CD4-positive, alpha-beta T cell (primary cell): ENCODE measurements around the gene OR2F2. TPM values are rescaled to one million over a fixed set of nuclear protein-coding genes. Genes with fewer than 3 reads are reported as not detected.
A peak's percentile ranks its signal among the peaks of the same experiment; 100 is the strongest.

Source experiments
- ATAC-seq: fragments of 200-7000 bp; cut with Tn5 transposase; one replicate; pipeline ENCODE4 v1.10.0; 2022; ENCODE audit warnings: mild to moderate bottlenecking; ENCODE audit not compliant: poor library complexity
- CTCF ChIA-PET: fragments of 350-600 bp; sonication (Branson Sonifier 250); formaldehyde crosslinking; loops from one replicate; lab custom pipeline; 2021; ENCODE audit warnings: antibody characterized with exemption, inconsistent platforms; lab: Charles Lee
- POLR2A ChIA-PET: fragments of 350-600 bp; sonication (Branson Sonifier 250); formaldehyde crosslinking; loops from one replicate; lab custom pipeline; 2021; ENCODE audit warnings: antibody characterized with exemption, inconsistent platforms; lab: Charles Lee
- DNase-seq, 14 experiments: peaks; one replicate each; pipeline ENCODE4 v3.0.0-alpha.2; 2013 to 2020; ENCODE audit warnings: mixed read lengths in 2 of 14
- H3K27ac ChIP-seq, 2 donors: one replicate each; pipeline versions ENCODE4 v1.5.1 to v1.7.0; 2013; ENCODE audit warnings: low read length in 2 of 2, low read depth in 1 of 2, mild to moderate bottlenecking in 1 of 2
- H3K27me3 ChIP-seq, 2 experiments: 1 replicate in 1 of 2; 2 replicates in 1 of 2; pipeline versions ENCODE4 v1.6.1 to v1.7.0; 2013; ENCODE audit warnings: low read length in 2 of 2, control low read depth in 1 of 2, mild to moderate bottlenecking in 1 of 2, moderate library complexity in 1 of 2; ENCODE audit not compliant: insufficient read depth in 2 of 2, control insufficient read depth in 1 of 2
- H3K36me3 ChIP-seq: one replicate; pipeline ENCODE4 v1.6.1; 2013; ENCODE audit warnings: low read length, control low read depth; ENCODE audit not compliant: insufficient read depth
- H3K4me1 ChIP-seq: one replicate; pipeline ENCODE4 v1.6.1; 2013; ENCODE audit warnings: low read length, control low read depth; ENCODE audit not compliant: insufficient read depth
- H3K4me3 ChIP-seq: one replicate; pipeline ENCODE4 v1.5.1; 2013; ENCODE audit warnings: mild to moderate bottlenecking, low read length, moderate library complexity
- H3K9me3 ChIP-seq, 2 experiments: 1 replicate in 1 of 2; 2 replicates in 1 of 2; pipeline versions ENCODE4 v1.6.1 to v1.7.0; 2013; ENCODE audit warnings: low read length in 2 of 2, mild to moderate bottlenecking in 2 of 2, control low read depth in 1 of 2, moderate library complexity in 1 of 2; ENCODE audit not compliant: control insufficient read depth in 1 of 2, insufficient read depth in 1 of 2
- H3K27ac Mint-ChIP-seq: one replicate; pipeline ENCODE4 v1.8.0; 2020; ENCODE audit warnings: mixed read lengths
- H3K27me3 Mint-ChIP-seq: one replicate; pipeline ENCODE4 v1.8.0; 2021; ENCODE audit warnings: mixed read lengths
- H3K36me3 Mint-ChIP-seq: one replicate; pipeline ENCODE4 v1.8.0; 2021; ENCODE audit warnings: low read depth, mixed read lengths
- H3K4me1 Mint-ChIP-seq: one replicate; pipeline ENCODE4 v1.8.0; 2021; ENCODE audit warnings: low read depth, mixed read lengths
- H3K4me3 Mint-ChIP-seq: one replicate; pipeline ENCODE4 v1.8.0; 2020; ENCODE audit warnings: mild to moderate bottlenecking, mixed read lengths
- H3K9me3 Mint-ChIP-seq: one replicate; pipeline ENCODE4 v1.8.0; 2020; ENCODE audit warnings: mixed read lengths
- intact Hi-C, 2 experiments: fragments of 100-400 bp; cut with DNase I in 1 of 2; cut with micrococcal nuclease in 1 of 2; formaldehyde crosslinking; loops; one replicate each; pipeline versions ENCODE4 v1.15.1 to v1.9.0; 2023 to 2025; cut with DNase I, micrococcal nuclease
- total RNA-seq, 174 experiments: library from RNA in 2 of 174; stranded (reverse) in 2 of 174; gene quantifications; one replicate each; pipeline ENCODE4 v1.2.3 and lab custom pipeline; 2021 to 2026
- TF ChIP-seq, protein P1 (sequence below): fragments of 200-600 bp; IDR thresholded peaks from one replicate; pipeline ENCODE4 v1.8.0; 2022; ENCODE audit warnings: antibody characterized with exemption, mild to moderate bottlenecking

OR2F2 gene
- total RNA-seq, 2 experiments from 2014 or later: not detected

DNA sequence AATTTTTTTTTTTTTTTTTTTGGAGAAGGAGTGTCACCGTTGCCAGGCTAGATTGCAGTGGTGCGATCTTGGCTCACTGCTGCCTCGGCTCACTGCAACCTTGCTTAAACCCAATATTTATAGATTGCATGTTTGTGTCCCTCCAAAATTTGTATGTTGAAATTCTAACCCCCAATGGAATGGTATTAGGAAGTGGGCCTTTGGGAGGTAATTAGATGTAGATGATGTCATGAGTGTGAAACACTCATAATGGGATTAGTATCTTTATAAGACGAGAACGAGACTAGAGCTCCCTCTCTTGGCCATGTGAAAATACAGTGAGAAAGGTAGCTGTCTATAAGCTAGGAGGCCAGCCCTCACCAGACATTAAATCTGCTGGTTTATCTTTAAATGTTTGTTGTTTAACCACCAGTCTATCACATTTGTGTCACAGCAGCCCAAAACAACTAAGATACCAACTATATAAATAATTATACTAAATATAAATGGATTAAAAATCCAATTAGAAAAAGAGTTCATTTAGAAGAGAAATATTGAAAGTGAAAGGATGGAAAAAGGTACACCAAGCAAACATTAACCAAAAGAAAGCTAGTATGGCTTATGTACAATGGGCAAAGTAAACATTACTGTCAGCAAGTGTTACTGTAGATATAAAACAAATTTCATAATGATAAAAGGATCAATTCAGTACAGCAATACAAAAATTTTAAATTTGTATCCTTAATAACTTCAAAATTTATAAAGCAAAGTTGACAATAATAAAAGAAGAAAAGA is 42.3 kb upstream of the OR2F2 start:
- Histone ChIP-seq H3K27me3 (peaks cover 0 to 1% of the 10 kb centered on the region in 2 experiments), H3K9me3 (peaks cover 0 to 5% of the 10 kb centered on the region in 2 experiments), H3K4me1 (no peaks in the 10 kb centered on the region), H3K36me3 (no peaks in the 10 kb centered on the region), H3K27ac (no peak overlapping the region), H3K4me3 (no peak overlapping the region)
- Mint-ChIP-seq H3K27me3 (peaks cover 23% of the 10 kb centered on the region), H3K4me3 (no peak overlapping the region), H3K9me3 (peaks cover 8% of the 10 kb centered on the region), H3K4me1 (peaks cover 4% of the 10 kb centered on the region), H3K36me3 (peaks cover 36% of the 10 kb centered on the region), H3K27ac (no peak overlapping the region)
- intact Hi-C loops: loop anchor here in 1 of 2 experiments (2.0 kb wide), 1 partner anchor 14 kb away; no protein-coding TSS in a partner anchor
- DNase-seq: peak in 3 of 14 experiments; percentile 53 to 64 (median 54)
- peak; percentile 68 for ATAC-seq
- ChIA-PET CTCF (interaction anchor here (2.8 kb wide), 1 partner anchor 9 kb away, joined by 12 read pairs; the partner anchor contains the start of gene TCAF1), POLR2A (no interaction called here)
- TF ChIP-seq, protein P1, sequence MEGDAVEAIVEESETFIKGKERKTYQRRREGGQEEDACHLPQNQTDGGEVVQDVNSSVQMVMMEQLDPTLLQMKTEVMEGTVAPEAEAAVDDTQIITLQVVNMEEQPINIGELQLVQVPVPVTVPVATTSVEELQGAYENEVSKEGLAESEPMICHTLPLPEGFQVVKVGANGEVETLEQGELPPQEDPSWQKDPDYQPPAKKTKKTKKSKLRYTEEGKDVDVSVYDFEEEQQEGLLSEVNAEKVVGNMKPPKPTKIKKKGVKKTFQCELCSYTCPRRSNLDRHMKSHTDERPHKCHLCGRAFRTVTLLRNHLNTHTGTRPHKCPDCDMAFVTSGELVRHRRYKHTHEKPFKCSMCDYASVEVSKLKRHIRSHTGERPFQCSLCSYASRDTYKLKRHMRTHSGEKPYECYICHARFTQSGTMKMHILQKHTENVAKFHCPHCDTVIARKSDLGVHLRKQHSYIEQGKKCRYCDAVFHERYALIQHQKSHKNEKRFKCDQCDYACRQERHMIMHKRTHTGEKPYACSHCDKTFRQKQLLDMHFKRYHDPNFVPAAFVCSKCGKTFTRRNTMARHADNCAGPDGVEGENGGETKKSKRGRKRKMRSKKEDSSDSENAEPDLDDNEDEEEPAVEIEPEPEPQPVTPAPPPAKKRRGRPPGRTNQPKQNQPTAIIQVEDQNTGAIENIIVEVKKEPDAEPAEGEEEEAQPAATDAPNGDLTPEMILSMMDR: peak; percentile 12

DNA sequence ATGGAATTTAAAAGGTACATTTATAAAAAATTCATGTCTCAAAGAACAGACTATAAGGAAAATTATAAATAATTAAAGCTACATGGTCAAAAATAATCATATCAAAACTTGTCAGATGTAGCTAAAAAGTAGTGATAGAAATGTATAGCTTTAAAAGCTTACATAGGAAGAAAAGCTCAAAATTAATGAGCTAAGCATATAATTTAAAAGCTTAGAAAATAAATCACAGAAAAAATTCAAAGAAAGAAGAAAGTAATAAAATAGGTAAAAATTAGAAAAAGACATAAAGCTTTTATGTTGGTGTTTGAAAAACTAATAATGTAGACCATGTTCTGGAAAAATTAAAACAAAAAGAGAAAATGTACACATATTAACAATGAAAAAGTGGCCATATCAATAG is 38.4 kb upstream of the OR2F2 start:
- H3K9me3 ChIP-seq: no peaks in the 10 kb centered on the region
- Mint-ChIP-seq H3K27ac (no peak overlapping the region), H3K4me3 (no peak overlapping the region), H3K9me3 (peaks cover 4% of the 10 kb centered on the region), H3K4me1 (peaks cover 37% of the 10 kb centered on the region), H3K36me3 (peaks cover 8% of the 10 kb centered on the region), H3K27me3 (no peaks in the 10 kb centered on the region)
- TF ChIP-seq, protein P1: no peak
- ChIA-PET POLR2A (no interaction called here), CTCF (no interaction called here)
- intact Hi-C loops: no loop called here
- DNase-seq (no peak), ATAC-seq (no peak)
- no peaks in the 10 kb centered on the region for H3K36me3 ChIP-seq
- no peaks in the 10 kb centered on the region for H3K27me3 ChIP-seq
- no peak overlapping the region for H3K27ac ChIP-seq
- H3K4me3 ChIP-seq: no peak overlapping the region
- H3K4me1 ChIP-seq: peaks cover 12% of the 10 kb centered on the region

DNA sequence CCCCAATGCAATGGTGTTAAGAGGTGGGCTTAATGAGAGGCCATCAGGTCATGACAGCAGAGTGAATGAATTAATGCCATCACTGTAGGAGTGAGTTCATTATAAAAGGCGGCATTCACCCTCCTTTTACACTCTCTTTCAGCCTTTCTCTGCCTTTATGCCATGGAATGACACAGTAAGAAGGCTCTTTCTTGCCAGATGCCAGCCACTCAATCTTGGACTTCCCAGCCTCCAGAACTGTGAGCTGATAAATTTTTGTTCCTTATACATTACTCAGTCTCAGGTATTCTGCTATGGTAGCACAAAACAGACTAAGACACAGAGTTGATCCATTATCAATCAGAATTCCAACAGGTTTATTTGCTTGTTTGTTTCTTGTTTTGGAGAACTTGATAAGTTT is 36.2 kb upstream of the OR2F2 start:
- no peaks in the 10 kb centered on the region for H3K27me3 Mint-ChIP-seq
- intact Hi-C loops: no loop called here
- H3K36me3 Mint-ChIP-seq: peaks cover 5% of the 10 kb centered on the region
- H3K27ac Mint-ChIP-seq: no peak overlapping the region
- no peak for ATAC-seq
- Histone ChIP-seq H3K9me3 (no peaks in the 10 kb centered on the region), H3K27ac (no peak overlapping the region), H3K4me1 (peaks cover 12% of the 10 kb centered on the region), H3K27me3 (no peaks in the 10 kb centered on the region), H3K4me3 (no peak overlapping the region), H3K36me3 (no peaks in the 10 kb centered on the region)
- no peak for DNase-seq
- TF ChIP-seq, protein P1: no peak
- H3K4me3 Mint-ChIP-seq: no peak overlapping the region
- H3K4me1 Mint-ChIP-seq: peaks cover 38% of the 10 kb centered on the region
- ChIA-PET POLR2A (no interaction called here), CTCF (interaction anchor here (1.2 kb wide), 1 partner anchor 11 kb away, joined by 3 read pairs; no protein-coding TSS in a partner anchor)
- H3K9me3 Mint-ChIP-seq: no peaks in the 10 kb centered on the region
